K562 (cell line): Measurements from ENCODE around the gene AQP2. TPM values are rescaled to one million over a fixed set of nuclear protein-coding genes. Genes with fewer than 3 reads are reported as not detected.

Experiments
- CCNT2 ChIP-seq: IDR thresholded peaks from 2 replicates; pipeline ENCODE4 v1.6.1; 2011; ENCODE audit warnings: borderline replicate concordance, low read depth, mild to moderate bottlenecking, moderate library complexity, mixed read lengths, low read length; ENCODE audit not compliant: insufficient read length; ENCODE audit errors: extremely low read depth
- CHCHD3 ChIP-seq: fragments of 250-450 bp; sonication (Bioruptor Pico); IDR thresholded peaks from 2 replicates; pipeline ENCODE4 v2.1.2; 2022; ENCODE audit warnings: mild to moderate bottlenecking
- EWSR1 ChIP-seq: fragments of 450-650 bp; IDR thresholded peaks from 2 replicates; pipeline ENCODE4 v1.6.1; 2018; ENCODE audit warnings: borderline replicate concordance, mild to moderate bottlenecking, low read depth, moderate library complexity; ENCODE audit not compliant: partially characterized antibody
- GABPB1 ChIP-seq: sonication (generic); formaldehyde crosslinking; IDR thresholded peaks from 2 replicates; pipeline ENCODE4 v1.8.0; 2022; ENCODE audit warnings: mild to moderate bottlenecking, missing genetic modification reagents
- HDAC3 ChIP-seq: fragments of 450-650 bp; IDR thresholded peaks from 2 replicates; pipeline ENCODE4 v1.6.1; 2018; ENCODE audit warnings: borderline replicate concordance, mild to moderate bottlenecking, moderate library complexity; ENCODE audit not compliant: partially characterized antibody
- KDM2B ChIP-seq: fragments of 250-450 bp; sonication (Bioruptor Pico); IDR thresholded peaks from 2 replicates; pipeline ENCODE4 v1.8.0; 2021; ENCODE audit warnings: mild to moderate bottlenecking, moderate library complexity
- KLF16 ChIP-seq: IDR thresholded peaks from 2 replicates; pipeline ENCODE4 v1.6.1; 2016; ENCODE audit warnings: antibody characterized with exemption
- NFYB ChIP-seq: IDR thresholded peaks from 2 replicates; pipeline ENCODE4 v1.6.1; 2011; ENCODE audit warnings: mild to moderate bottlenecking, moderate library complexity; ENCODE audit not compliant: insufficient read length; ENCODE audit errors: extremely low read depth
- NR2C2 ChIP-seq, 2 experiments: fragments of 200-800 bp in 1 of 2; sonication (Bioruptor generic) in 1 of 2; sonication (generic) in 1 of 2; formaldehyde crosslinking in 1 of 2; IDR thresholded peaks; 2 replicates each; pipeline versions ENCODE4 v1.6.1 to v1.8.0; 2016 to 2022; ENCODE audit warnings: mild to moderate bottlenecking in 1 of 2, missing compliant biosample characterization in 1 of 2, missing genetic modification characterization in 1 of 2, missing genetic modification reagents in 1 of 2
- XRCC3 ChIP-seq: fragments of 450-650 bp; IDR thresholded peaks from 2 replicates; pipeline ENCODE4 v1.6.1; 2017; ENCODE audit warnings: mild to moderate bottlenecking, moderate library complexity
- ZBTB17 ChIP-seq: fragments of 450-650 bp; formaldehyde crosslinking; IDR thresholded peaks from 2 replicates; pipeline ENCODE4 v1.4.0; 2020; ENCODE audit warnings: mild to moderate bottlenecking
- ZC3H11A ChIP-seq: IDR thresholded peaks from 2 replicates; pipeline ENCODE4 v1.6.1; 2012; ENCODE audit warnings: low read depth, low read length, improper control_type of control experiment
- ZNF311 ChIP-seq: fragments of 250-450 bp; sonication (Bioruptor Pico); IDR thresholded peaks from 2 replicates; pipeline ENCODE4 v1.4.0; 2020; ENCODE audit warnings: mild to moderate bottlenecking, moderate library complexity
- ZNF316 ChIP-seq: fragments of 450-650 bp; IDR thresholded peaks from 2 replicates; pipeline ENCODE4 v1.6.1; 2016
- ZNF431 ChIP-seq: sonication (generic); formaldehyde crosslinking; IDR thresholded peaks from 2 replicates; pipeline ENCODE4 v1.8.0; 2022; ENCODE audit warnings: mild to moderate bottlenecking, missing genetic modification reagents
- ZNF696 ChIP-seq: fragments of 250-450 bp; sonication (Bioruptor Pico); conservative IDR thresholded peaks from 2 replicates; pipeline ENCODE4 v1.4.0; 2020; ENCODE audit warnings: mild to moderate bottlenecking, moderate library complexity
- polyA plus RNA-seq, 8 experiments: library from polyadenylated mRNA; depleted of rRNA in 4 of 8; stranded (reverse) in 5 of 8; unstranded in 3 of 8; fragments of >200 nt; fragmentation: Nextera tagmentation in 2 of 8; fragmentation: Illumina TruSeq in 1 of 8; extraction: Ambion mirVana in 2 of 8; extraction: Trizol in 1 of 8; gene quantifications; 2 replicates each; pipeline versions ENCODE4 v1.2.1 to v1.2.3, GENCODE V29; 2011 to 2014; ENCODE audit warnings: inconsistent platforms in 1 of 8, missing spikeins in 1 of 8
- total RNA-seq, 7 experiments: library from RNA; depleted of rRNA in 6 of 7; stranded (reverse); fragments of >200 nt in 6 of 7; fragmentation: Illumina TruSeq in 2 of 7; extraction: Trizol in 2 of 7; gene quantifications; 2 replicates each; pipeline versions ENCODE4 v1.2.1 to v1.2.3, GENCODE V29; 2011 to 2021; ENCODE audit warnings: low replicate concordance in 1 of 7
- TF ChIP-seq, protein P1 (sequence below): sonication (generic); formaldehyde crosslinking; IDR thresholded peaks from 2 replicates; pipeline ENCODE4 v1.8.1; 2023; ENCODE audit warnings: mild to moderate bottlenecking, missing genetic modification reagents
- TF ChIP-seq, protein P2 (sequence below): fragments of 450-650 bp; IDR thresholded peaks from 2 replicates; pipeline ENCODE4 v1.6.1; 2017; ENCODE audit warnings: antibody characterized with exemption, mild to moderate bottlenecking
- TF ChIP-seq, protein P3 (sequence below): fragments of 450-650 bp; formaldehyde crosslinking; IDR thresholded peaks from 2 replicates; pipeline ENCODE4 v1.4.0; 2020; ENCODE audit warnings: mild to moderate bottlenecking, moderate library complexity

AQP2 gene
- total and polyA plus RNA-seq, 9 of the 15 experiments (the other 6 are each of a cell fraction or from before 2014, with no cell fraction given): not detected

DNA sequence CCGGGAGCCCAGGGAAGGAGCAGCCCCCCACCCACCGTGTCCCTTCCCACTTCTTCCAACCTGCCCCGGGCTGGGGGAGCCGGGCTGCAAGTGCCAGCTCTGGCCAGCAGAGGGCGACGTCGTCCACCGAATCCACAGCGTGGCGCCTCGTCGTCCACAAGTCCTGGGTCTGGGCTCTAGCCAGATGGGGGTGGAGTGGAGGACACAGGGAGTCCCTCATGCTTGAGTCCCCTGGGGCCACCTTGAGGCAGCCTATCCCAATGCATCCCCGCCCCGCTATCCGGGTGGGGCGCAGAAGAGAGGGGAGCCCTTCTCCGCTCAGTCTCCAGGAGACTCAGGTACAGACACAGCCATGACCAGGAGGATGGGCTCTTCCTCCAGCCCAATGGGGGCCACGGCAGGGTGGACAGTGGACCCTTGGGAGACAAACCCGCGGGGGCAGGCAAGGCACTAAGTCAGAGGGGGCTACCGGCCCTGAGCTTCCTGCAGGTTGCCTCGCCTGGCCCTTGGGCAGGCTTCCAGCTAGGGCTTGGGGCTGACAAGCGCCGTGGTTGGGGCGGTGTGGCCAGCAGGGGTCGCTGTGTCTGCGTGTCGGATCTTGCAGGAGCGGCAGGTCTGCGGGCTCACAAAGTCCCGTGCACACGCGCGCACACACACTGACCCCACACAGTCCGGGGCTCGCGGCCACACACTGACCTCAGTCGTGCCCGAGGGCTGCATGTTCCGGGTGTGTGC, 16.7 kb downstream of the AQP2 start (continued):
- TF ChIP-seq NR2C2 (CRISPR knock-in tag; IDR thresholded peaks at IDR 0.05) (no peak; the same call in 1 of the 2 replicates), NR2C2 (tag; IDR thresholded peaks at IDR 0.05) (no peak), NFYB (no peak), EWSR1 (no peak), ZNF696 (CRISPR knock-in tag) (no peak), ZC3H11A (0 out of 2 replicates have a peak, but pooled peaks have one; percentile 29), ZBTB17 (CRISPR knock-in tag) (0 out of 2 replicates have a peak, but pooled peaks have one; percentile 44), XRCC3 (no peak), KLF16 (peak; percentile 10; the same call in 1 of the 2 replicates), ZNF316 (no peak), ZNF431 (0 out of 2 replicates have a peak, but pooled peaks have one; percentile 40), ZNF311 (CRISPR knock-in tag) (no peak), GABPB1 (peak; percentile 49; the same call in 1 of the 2 replicates), CCNT2 (no peak), CHCHD3 (no peak), HDAC3 (no peak), KDM2B (CRISPR knock-in tag) (no peak)
- TF ChIP-seq, protein P1, sequence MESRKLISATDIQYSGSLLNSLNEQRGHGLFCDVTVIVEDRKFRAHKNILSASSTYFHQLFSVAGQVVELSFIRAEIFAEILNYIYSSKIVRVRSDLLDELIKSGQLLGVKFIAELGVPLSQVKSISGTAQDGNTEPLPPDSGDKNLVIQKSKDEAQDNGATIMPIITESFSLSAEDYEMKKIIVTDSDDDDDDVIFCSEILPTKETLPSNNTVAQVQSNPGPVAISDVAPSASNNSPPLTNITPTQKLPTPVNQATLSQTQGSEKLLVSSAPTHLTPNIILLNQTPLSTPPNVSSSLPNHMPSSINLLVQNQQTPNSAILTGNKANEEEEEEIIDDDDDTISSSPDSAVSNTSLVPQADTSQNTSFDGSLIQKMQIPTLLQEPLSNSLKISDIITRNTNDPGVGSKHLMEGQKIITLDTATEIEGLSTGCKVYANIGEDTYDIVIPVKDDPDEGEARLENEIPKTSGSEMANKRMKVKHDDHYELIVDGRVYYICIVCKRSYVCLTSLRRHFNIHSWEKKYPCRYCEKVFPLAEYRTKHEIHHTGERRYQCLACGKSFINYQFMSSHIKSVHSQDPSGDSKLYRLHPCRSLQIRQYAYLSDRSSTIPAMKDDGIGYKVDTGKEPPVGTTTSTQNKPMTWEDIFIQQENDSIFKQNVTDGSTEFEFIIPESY: no peak
- TF ChIP-seq, protein P2, sequence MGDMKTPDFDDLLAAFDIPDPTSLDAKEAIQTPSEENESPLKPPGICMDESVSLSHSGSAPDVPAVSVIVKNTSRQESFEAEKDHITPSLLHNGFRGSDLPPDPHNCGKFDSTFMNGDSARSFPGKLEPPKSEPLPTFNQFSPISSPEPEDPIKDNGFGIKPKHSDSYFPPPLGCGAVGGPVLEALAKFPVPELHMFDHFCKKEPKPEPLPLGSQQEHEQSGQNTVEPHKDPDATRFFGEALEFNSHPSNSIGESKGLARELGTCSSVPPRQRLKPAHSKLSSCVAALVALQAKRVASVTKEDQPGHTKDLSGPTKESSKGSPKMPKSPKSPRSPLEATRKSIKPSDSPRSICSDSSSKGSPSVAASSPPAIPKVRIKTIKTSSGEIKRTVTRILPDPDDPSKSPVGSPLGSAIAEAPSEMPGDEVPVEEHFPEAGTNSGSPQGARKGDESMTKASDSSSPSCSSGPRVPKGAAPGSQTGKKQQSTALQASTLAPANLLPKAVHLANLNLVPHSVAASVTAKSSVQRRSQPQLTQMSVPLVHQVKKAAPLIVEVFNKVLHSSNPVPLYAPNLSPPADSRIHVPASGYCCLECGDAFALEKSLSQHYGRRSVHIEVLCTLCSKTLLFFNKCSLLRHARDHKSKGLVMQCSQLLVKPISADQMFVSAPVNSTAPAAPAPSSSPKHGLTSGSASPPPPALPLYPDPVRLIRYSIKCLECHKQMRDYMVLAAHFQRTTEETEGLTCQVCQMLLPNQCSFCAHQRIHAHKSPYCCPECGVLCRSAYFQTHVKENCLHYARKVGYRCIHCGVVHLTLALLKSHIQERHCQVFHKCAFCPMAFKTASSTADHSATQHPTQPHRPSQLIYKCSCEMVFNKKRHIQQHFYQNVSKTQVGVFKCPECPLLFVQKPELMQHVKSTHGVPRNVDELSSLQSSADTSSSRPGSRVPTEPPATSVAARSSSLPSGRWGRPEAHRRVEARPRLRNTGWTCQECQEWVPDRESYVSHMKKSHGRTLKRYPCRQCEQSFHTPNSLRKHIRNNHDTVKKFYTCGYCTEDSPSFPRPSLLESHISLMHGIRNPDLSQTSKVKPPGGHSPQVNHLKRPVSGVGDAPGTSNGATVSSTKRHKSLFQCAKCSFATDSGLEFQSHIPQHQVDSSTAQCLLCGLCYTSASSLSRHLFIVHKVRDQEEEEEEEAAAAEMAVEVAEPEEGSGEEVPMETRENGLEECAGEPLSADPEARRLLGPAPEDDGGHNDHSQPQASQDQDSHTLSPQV: no peak
- TF ChIP-seq, protein P3, sequence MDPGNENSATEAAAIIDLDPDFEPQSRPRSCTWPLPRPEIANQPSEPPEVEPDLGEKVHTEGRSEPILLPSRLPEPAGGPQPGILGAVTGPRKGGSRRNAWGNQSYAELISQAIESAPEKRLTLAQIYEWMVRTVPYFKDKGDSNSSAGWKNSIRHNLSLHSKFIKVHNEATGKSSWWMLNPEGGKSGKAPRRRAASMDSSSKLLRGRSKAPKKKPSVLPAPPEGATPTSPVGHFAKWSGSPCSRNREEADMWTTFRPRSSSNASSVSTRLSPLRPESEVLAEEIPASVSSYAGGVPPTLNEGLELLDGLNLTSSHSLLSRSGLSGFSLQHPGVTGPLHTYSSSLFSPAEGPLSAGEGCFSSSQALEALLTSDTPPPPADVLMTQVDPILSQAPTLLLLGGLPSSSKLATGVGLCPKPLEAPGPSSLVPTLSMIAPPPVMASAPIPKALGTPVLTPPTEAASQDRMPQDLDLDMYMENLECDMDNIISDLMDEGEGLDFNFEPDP: peak; percentile 70; the same call in 1 of the 2 replicates
